IMR-90 (cell line): ENCODE data around the gene NRP2.

Experiments
- CEBPB ChIP-seq: IDR thresholded peaks from 2 replicates; pipeline ENCODE4 v1.6.1; 2012; ENCODE audit warnings: low read depth, low read length, improper control_type of control experiment
- CHD1 ChIP-seq: IDR thresholded peaks from 2 replicates; pipeline ENCODE4 v1.6.1; 2012; ENCODE audit warnings: low read depth, low read length, improper control_type of control experiment
- CTCF ChIP-seq: conservative IDR thresholded peaks from 2 replicates; pipeline ENCODE4 v1.5.1; 2012; ENCODE audit warnings: mild to moderate bottlenecking, low read depth, low read length, improper control_type of control experiment
- MAFK ChIP-seq: IDR thresholded peaks from 2 replicates; pipeline ENCODE4 v1.6.1; 2012; ENCODE audit warnings: low read depth, low read length, improper control_type of control experiment
- MAZ ChIP-seq: IDR thresholded peaks from 2 replicates; pipeline ENCODE4 v1.6.1; 2012; ENCODE audit warnings: low read depth, mild to moderate bottlenecking, low read length, improper control_type of control experiment, moderate library complexity, borderline replicate concordance
- MXI1 ChIP-seq: IDR thresholded peaks from 2 replicates; pipeline ENCODE4 v1.6.1; 2012; ENCODE audit warnings: low read depth, mild to moderate bottlenecking, low read length, moderate library complexity, borderline replicate concordance
- NFE2L2 ChIP-seq: fragments of 150-350 bp; IDR thresholded peaks from 2 replicates; pipeline ENCODE4 v1.6.1; 2016; ENCODE audit warnings: low read depth, mild to moderate bottlenecking, low read length
- POLR2A ChIP-seq: IDR thresholded peaks from 2 replicates; pipeline ENCODE4 v1.6.1; 2012; ENCODE audit warnings: mild to moderate bottlenecking, low read depth, low read length
- RAD21 ChIP-seq: IDR thresholded peaks from 2 replicates; pipeline ENCODE4 v1.6.1; 2012; ENCODE audit warnings: low read length, improper control_type of control experiment
- RCOR1 ChIP-seq: IDR thresholded peaks from 2 replicates; pipeline ENCODE4 v1.6.1; 2012; ENCODE audit warnings: mild to moderate bottlenecking, low read length, improper control_type of control experiment; ENCODE audit not compliant: insufficient replicate concordance
- RFX5 ChIP-seq: IDR thresholded peaks from 2 replicates; pipeline ENCODE4 v1.8.0; 2012; ENCODE audit warnings: low read depth, mild to moderate bottlenecking, low read length, moderate library complexity
- SMC3 ChIP-seq: fragments of 150-350 bp; IDR thresholded peaks from 2 replicates; pipeline ENCODE4 v1.6.1; 2016; ENCODE audit warnings: low read depth, mild to moderate bottlenecking, antibody characterized with exemption, low read length, moderate library complexity
- TF ChIP-seq, protein P1 (sequence below): fragments of 150-350 bp; IDR thresholded peaks from 2 replicates; pipeline ENCODE4 v1.6.1; 2017; ENCODE audit warnings: mild to moderate bottlenecking, antibody characterized with exemption, low read length, low read depth

DNA sequence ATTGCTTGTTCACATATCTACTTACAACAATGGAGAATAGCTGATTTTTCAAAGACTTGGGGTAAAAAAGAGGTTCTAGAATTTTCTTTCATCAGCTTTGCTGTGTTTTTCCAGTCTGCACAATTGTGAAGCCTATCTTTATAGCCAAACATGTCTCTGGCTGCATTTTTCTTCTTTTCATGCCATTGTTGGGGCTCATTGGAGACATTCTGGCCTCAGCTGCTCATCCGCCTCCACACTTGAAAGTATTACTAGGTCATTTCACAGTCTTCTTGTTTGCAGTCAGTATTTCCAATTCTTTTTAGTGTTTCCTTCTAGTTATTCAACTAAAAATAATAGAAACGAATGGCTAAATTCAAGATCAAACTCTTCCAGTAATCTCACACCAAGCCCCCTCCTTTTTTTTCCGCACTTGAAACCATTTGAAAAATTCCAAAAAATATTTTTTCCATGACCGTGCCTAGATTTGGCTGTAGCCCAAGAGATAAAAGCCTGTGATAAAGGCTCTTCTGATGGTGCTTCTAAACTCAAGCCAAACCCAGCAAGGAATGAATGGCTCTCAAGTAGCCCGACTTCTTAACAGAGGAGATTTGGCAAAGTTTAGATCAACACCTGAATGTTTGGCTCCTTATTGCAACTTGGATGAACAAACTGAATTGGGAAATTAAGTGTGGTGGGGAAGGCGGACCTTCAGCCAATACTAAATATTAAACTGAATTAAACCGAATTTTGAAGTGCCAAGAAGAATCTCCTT is 103.4 kb downstream of the NRP2 start:
- no peak for TF ChIP-seq CEBPB
- no peak for TF ChIP-seq CTCF
- TF ChIP-seq RFX5, result no peak
- TF ChIP-seq, protein P1, sequence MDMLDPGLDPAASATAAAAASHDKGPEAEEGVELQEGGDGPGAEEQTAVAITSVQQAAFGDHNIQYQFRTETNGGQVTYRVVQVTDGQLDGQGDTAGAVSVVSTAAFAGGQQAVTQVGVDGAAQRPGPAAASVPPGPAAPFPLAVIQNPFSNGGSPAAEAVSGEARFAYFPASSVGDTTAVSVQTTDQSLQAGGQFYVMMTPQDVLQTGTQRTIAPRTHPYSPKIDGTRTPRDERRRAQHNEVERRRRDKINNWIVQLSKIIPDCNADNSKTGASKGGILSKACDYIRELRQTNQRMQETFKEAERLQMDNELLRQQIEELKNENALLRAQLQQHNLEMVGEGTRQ, result no peak
- TF ChIP-seq RCOR1, result no peak
- TF ChIP-seq POLR2A, result no peak
- no peak for TF ChIP-seq SMC3
- no peak for TF ChIP-seq RAD21
- no peak for TF ChIP-seq MAFK
- TF ChIP-seq MAZ, result no peak
- TF ChIP-seq NFE2L2, result no peak
- no peak for TF ChIP-seq MXI1
- TF ChIP-seq CHD1, result no peak
